Sigmoid colon (tissue), 7 donors: Measurements from ENCODE around the gene PTRHD1. TPM values are rescaled to one million over a fixed set of nuclear protein-coding genes. Genes with fewer than 3 reads are reported as not detected.

Source experiments
- DNase-seq: peaks from one replicate; pipeline ENCODE4 v3.0.0-alpha.2; 2019
- H3K27ac ChIP-seq, 4 donors: fragments of 200-600 bp; sonication (generic); one replicate each; pipeline ENCODE4 v1.5.1; 2016 to 2019; ENCODE audit warnings: mild to moderate bottlenecking in 1 of 4
- H3K27me3 ChIP-seq, 3 donors: fragments of 200-600 bp; sonication (generic); one replicate each; pipeline ENCODE4 v1.5.1; 2019; ENCODE audit warnings: mild to moderate bottlenecking in 1 of 3
- H3K36me3 ChIP-seq, 4 donors: fragments of 200-600 bp; sonication (generic); one replicate each; pipeline ENCODE4 v1.5.1; 2016 to 2019
- H3K4me1 ChIP-seq, 4 donors: fragments of 200-600 bp; sonication (generic); one replicate each; pipeline ENCODE4 v1.5.1; 2017 to 2019
- H3K4me3 ChIP-seq, 4 donors: fragments of 200-600 bp; sonication (generic); one replicate each; pipeline ENCODE4 v1.5.1; 2017 to 2019; ENCODE audit warnings: mild to moderate bottlenecking in 2 of 4, moderate library complexity in 1 of 4
- H3K9me3 ChIP-seq, 4 donors: fragments of 200-600 bp in 3 of 4; sonication (generic) in 3 of 4; one replicate each; pipeline versions ENCODE4 v1.5.1 to v1.6.1; 2013 to 2019
- EP300 ChIP-seq, 4 donors: sonication (generic); formaldehyde crosslinking; IDR thresholded peaks; one replicate each; pipeline ENCODE4 v1.6.1; 2017; ENCODE audit warnings: antibody characterized with exemption in 4 of 4
- POLR2A ChIP-seq, 2 donors: fragments of 450-650 bp; IDR thresholded peaks; one replicate each; pipeline ENCODE4 v1.6.1; 2016; ENCODE audit warnings: antibody characterized with exemption in 2 of 2, mild to moderate bottlenecking in 2 of 2, moderate library complexity in 2 of 2
- POLR2AphosphoS5 ChIP-seq, 4 donors: sonication (generic); formaldehyde crosslinking; IDR thresholded peaks; one replicate each; pipeline ENCODE4 v1.6.1; 2017; ENCODE audit warnings: antibody characterized with exemption in 4 of 4
- WGBS, 2 donors: extraction: QIAGEN DNeasy Blood & Tissue Kit; methylation state at CpG; one replicate each; pipeline ENCODE4 v1.1.7; 2013; 5-methylcytosine and 5-hydroxymethylcytosine counted together
- intact Hi-C: fragments of 100-400 bp; cut with DNase I; formaldehyde crosslinking; loops from one replicate; pipeline ENCODE4 v1.15.1; 2023
- polyA plus RNA-seq, 3 donors: library from polyadenylated mRNA; stranded (reverse); fragments of 200-250 nt; gene quantifications; one replicate each; pipeline ENCODE4 v1.2.3, GENCODE V29; 2013
- total RNA-seq, 4 donors: library from RNA; depleted of rRNA; stranded (reverse); fragments of >200 nt; gene quantifications; one replicate each; pipeline ENCODE4 v1.1.0, GENCODE V29; 2016
- TF ChIP-seq, protein P1 (sequence below), 4 experiments: fragments of 450-650 bp in 3 of 4; fragments of 200-600 bp in 1 of 4; IDR thresholded peaks; one replicate each; pipeline ENCODE4 v1.5.1; 2016 to 2019; ENCODE audit warnings: antibody characterized with exemption in 4 of 4, mild to moderate bottlenecking in 3 of 4, moderate library complexity in 2 of 4
- donor health status: healthy with polysubstance abuse.
- donor health status: Bipolar disorder and iron deficiency.
- donor health status: healthy.

PTRHD1 gene
- total and polyA plus RNA-seq, 7 donors: 10.5 to 56.4 (median 35.5) TPM

DNA sequence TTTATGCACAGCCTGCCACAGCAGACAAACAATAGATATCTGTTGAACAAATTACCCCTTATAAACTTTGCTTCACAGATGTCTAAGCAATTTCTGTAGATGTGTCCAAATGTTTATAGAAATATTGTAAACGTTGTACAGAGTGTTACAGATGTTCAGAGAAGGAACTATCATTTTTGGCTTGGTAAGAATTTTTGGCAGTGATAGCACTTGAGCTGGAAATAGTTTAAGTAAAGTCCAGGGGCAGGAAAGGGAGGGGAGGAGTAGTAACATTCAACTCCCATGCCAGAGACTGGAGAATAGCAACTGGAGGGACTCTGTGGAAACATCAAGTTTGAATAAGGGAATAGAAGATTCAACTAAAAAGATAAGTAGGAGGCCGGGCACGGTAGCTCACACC is 4.4 kb downstream of the PTRHD1 start:
- no peak for TF ChIP-seq POLR2AphosphoS5 (IDR thresholded peaks at IDR 0.05)
- no peak for TF ChIP-seq EP300 (IDR thresholded peaks at IDR 0.05)
- TF ChIP-seq, protein P1, sequence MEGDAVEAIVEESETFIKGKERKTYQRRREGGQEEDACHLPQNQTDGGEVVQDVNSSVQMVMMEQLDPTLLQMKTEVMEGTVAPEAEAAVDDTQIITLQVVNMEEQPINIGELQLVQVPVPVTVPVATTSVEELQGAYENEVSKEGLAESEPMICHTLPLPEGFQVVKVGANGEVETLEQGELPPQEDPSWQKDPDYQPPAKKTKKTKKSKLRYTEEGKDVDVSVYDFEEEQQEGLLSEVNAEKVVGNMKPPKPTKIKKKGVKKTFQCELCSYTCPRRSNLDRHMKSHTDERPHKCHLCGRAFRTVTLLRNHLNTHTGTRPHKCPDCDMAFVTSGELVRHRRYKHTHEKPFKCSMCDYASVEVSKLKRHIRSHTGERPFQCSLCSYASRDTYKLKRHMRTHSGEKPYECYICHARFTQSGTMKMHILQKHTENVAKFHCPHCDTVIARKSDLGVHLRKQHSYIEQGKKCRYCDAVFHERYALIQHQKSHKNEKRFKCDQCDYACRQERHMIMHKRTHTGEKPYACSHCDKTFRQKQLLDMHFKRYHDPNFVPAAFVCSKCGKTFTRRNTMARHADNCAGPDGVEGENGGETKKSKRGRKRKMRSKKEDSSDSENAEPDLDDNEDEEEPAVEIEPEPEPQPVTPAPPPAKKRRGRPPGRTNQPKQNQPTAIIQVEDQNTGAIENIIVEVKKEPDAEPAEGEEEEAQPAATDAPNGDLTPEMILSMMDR (IDR thresholded peaks at IDR 0.05): no peak
- TF ChIP-seq POLR2A (IDR thresholded peaks at IDR 0.05): no peak
- intact Hi-C loops: no loop called here

DNA sequence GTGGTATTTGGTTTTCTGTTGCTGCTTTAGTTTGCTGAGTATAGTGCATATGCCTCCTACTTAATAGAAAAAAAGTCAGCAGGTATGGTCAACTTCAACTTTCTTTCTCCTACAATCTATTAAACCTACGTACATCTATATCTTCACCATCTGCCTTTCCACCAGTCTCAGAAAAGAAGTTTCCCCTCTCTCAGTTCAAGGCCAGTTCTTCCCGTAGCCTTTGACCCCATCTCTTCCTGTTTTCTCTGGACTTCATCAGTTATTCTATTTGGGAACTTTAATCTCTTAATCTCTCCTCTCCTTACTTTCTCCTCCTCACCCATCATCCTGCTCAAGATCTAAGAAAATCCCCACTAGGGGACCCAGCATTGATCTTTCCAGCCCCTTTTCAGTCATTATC is 5.7 kb downstream of the PTRHD1 start:
- intact Hi-C loops: no loop called here
- Histone ChIP-seq H3K4me1 (peaks cover 0 to 7% (median 4%) of the 10 kb centered on the region in 4 donors), H3K27ac (no peak overlapping the region), H3K4me3 (no peak overlapping the region), H3K36me3 (no peaks in the 10 kb centered on the region), H3K27me3 (no peaks in the 10 kb centered on the region), H3K9me3 (no peaks in the 10 kb centered on the region)
- WGBS, 2 donors: 85 to 89% methylated on average over 2 of the region's 2 CpGs
- TF ChIP-seq, protein P1 (IDR thresholded peaks at IDR 0.05): no peak
- no peak for TF ChIP-seq POLR2A (IDR thresholded peaks at IDR 0.05)
- no peak for TF ChIP-seq EP300 (IDR thresholded peaks at IDR 0.05)
- no peak for TF ChIP-seq POLR2AphosphoS5 (IDR thresholded peaks at IDR 0.05)
- DNase-seq: no peak

More for the DNA sequence above, 4.4 kb downstream of the PTRHD1 start:
- Histone ChIP-seq H3K4me3 (no peak overlapping the region), H3K36me3 (no peaks in the 10 kb centered on the region), H3K4me1 (peaks cover 0 to 12% (median 10%) of the 10 kb centered on the region in 4 donors), H3K27ac (no peak overlapping the region), H3K9me3 (no peaks in the 10 kb centered on the region), H3K27me3 (no peaks in the 10 kb centered on the region)
- no peak for DNase-seq
- WGBS, 2 donors: 61 to 65% methylated on average over 3 of the region's 3 CpGs

DNA sequence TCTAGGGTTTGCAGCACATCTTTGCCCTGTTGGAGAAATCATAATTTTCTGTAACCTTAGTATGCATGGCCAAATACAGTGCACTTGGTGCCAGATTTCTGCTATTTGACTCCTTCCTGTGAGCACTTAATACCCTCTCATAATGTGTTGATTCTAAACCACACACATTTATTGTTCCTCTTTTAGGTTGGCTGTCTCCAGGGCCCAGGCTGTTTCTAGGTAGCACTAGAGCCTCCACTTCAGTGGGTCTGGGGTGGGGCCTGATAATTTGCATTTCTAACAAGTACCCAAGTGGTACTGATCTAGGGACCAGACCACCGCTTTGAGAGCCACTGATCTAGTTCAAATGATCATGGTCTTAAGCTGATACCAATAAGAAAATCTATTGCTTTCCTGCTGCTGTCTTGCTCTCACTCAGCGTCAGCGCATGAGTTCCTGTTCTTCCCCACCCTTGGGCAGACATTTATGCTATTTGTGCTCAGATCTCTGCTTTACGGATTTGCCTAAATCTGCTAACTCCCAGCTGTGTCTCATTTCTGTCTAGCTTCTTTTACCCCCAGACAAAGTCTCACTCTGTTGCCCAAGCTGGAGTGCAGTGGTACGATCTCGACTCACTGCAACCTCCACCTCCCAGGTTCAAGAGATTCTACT is 7.4 kb downstream of the PTRHD1 start:
- intact Hi-C loops: no loop called here
- Histone ChIP-seq H3K27me3 (no peaks in the 10 kb centered on the region), H3K9me3 (no peaks in the 10 kb centered on the region), H3K27ac (no peak overlapping the region), H3K4me3 (no peak overlapping the region), H3K4me1 (no peaks in the 10 kb centered on the region), H3K36me3 (no peaks in the 10 kb centered on the region)
- TF ChIP-seq EP300 (IDR thresholded peaks at IDR 0.05) (no peak), POLR2AphosphoS5 (IDR thresholded peaks at IDR 0.05) (no peak), POLR2A (IDR thresholded peaks at IDR 0.05) (no peak)
- TF ChIP-seq, protein P1 (IDR thresholded peaks at IDR 0.05): no peak
- 71 to 92% methylated on average over 6 of the region's 6 CpGs for WGBS, 2 donors
- no peak for DNase-seq

DNA sequence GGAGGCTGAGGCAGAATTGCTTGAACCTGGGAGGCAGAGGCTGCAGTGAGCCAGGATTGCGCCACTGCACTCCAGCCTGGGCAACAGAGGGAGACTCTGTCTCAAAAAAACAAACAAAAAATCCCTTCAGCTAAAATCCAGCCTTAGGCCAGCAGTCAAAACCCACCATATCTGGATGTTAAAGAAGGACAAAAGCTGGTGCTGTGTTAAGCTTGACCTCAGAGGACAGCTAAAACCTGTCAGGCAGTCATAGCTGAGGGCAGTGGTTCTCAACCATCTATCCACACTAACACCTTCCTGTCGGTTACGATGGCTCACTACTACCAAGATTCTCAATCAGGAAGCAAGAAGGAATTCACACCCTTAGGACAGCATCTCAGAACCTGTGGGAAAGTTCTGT is 9.6 kb downstream of the PTRHD1 start:
- Histone ChIP-seq H3K36me3 (no peaks in the 10 kb centered on the region), H3K27me3 (no peaks in the 10 kb centered on the region), H3K9me3 (no peaks in the 10 kb centered on the region), H3K4me3 (no peak overlapping the region), H3K4me1 (no peaks in the 10 kb centered on the region), H3K27ac (no peak overlapping the region)
- intact Hi-C loops: no loop called here
- 94 to 97% methylated on average over 3 of the region's 3 CpGs for WGBS, 2 donors
- TF ChIP-seq POLR2AphosphoS5 (IDR thresholded peaks at IDR 0.05) (no peak), POLR2A (IDR thresholded peaks at IDR 0.05) (no peak), EP300 (IDR thresholded peaks at IDR 0.05) (no peak)
- TF ChIP-seq, protein P1 (IDR thresholded peaks at IDR 0.05): no peak
- DNase-seq: no peak

DNA sequence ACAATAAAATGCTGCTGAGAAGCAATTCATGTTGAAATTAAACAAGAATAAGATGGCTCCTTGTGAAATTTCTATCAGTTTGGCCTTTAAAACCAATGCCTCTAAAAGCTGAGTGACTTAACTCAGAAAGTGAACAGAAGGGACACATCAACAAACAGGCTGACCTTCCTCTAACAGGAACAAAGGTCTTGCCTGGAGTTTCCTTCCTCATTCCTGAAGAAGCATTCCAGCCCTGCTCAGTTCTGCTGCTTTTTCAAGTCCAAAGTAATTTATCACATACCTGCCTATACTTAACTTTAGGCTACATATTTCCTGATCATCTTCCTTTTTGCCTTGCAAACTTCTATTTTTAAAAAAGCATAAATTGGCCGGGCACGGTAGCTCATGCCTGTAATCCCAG is 14.1 kb downstream of the PTRHD1 start:
- H3K36me3 ChIP-seq: no peaks in the 10 kb centered on the region
- no peak for DNase-seq
- no peak overlapping the region for H3K27ac ChIP-seq
- H3K4me1 ChIP-seq: no peaks in the 10 kb centered on the region
- TF ChIP-seq POLR2A (IDR thresholded peaks at IDR 0.05): no peak
- no peak for TF ChIP-seq POLR2AphosphoS5 (IDR thresholded peaks at IDR 0.05)
- TF ChIP-seq EP300 (IDR thresholded peaks at IDR 0.05): no peak
- TF ChIP-seq, protein P1 (IDR thresholded peaks at IDR 0.05): no peak
- intact Hi-C loops: no loop called here
- WGBS, 2 donors: 53 to 60% methylated on average over 2 of the region's 2 CpGs
- no peak overlapping the region for H3K4me3 ChIP-seq
- no peaks in the 10 kb centered on the region for H3K9me3 ChIP-seq
- no peaks in the 10 kb centered on the region for H3K27me3 ChIP-seq
